ENCODE data around the gene PRM3. TPM values are rescaled to one million over a fixed set of nuclear protein-coding genes. Genes with fewer than 3 reads are reported as not detected.

The PRM3 gene
- total and polyA plus RNA-seq, 2 donors (not counting 1 experiment from before 2014, with no cell fraction given), result not detected

DNA sequence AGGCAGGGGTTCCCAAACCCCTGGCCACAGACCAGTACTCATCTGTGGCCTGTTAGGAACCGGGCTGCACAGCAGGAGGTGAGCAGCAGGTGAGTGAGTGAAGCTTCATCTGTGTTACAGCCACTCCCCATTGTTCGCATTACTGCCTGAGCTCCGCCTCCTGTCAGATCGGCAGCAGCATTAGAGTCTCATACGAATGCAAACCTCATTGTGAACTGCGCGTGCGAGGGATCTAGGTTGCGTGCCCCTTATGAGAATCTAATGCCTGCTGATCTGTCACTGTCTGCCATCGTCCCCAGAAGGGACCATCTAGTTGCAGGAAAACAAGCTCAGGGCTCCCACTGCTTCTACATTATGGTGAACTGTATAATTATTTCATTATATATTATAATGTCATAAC, 46.7 kb upstream of the PRM3 start:
- Histone ChIP-seq H3K9ac (ENCODE audit: insufficient read depth, low read length) (no peak overlapping the region), H3K27me3 (ENCODE audit: control insufficient read depth, insufficient read depth, low read length) (no peaks in the 10 kb centered on the region), H3K9me3 (ENCODE audit: control insufficient read depth, insufficient read depth, low read depth, low read length) (no peaks in the 10 kb centered on the region), H3K36me3 (ENCODE audit: control insufficient read depth, insufficient read depth, low read length) (no peaks in the 10 kb centered on the region), H3K27ac (ENCODE audit: insufficient read depth, low read length) (no peak overlapping the region), H3K4me3 (replicated peaks in 1 of 4; ENCODE audit: control extremely low read depth in 1 of 4, insufficient read depth in 1 of 4, low read depth in 3 of 4, low read length in 4 of 4) (no peak overlapping the region), H3K4me2 (ENCODE audit: extremely low read depth, insufficient read depth, low read length) (no peak overlapping the region), H3K4me1 (ENCODE audit: control insufficient read depth, extremely low read depth, insufficient read depth, low read length) (no peaks in the 10 kb centered on the region), H2AFZ (ENCODE audit: low read length) (no peak overlapping the region), H4K20me1 (ENCODE audit: control insufficient read depth, extremely low read depth, insufficient read depth, low read length) (no peaks in the 10 kb centered on the region), H3K79me2 (ENCODE audit: control insufficient read depth, insufficient read depth, low read length) (no peaks in the 10 kb centered on the region)
- TF ChIP-seq EZH2 (IDR thresholded peaks at IDR 0.05; ENCODE audit: low read length, missing control alignments), result no peak
- DNase-seq (ENCODE audit: low read depth in 2 of 2), result no peak

DNA sequence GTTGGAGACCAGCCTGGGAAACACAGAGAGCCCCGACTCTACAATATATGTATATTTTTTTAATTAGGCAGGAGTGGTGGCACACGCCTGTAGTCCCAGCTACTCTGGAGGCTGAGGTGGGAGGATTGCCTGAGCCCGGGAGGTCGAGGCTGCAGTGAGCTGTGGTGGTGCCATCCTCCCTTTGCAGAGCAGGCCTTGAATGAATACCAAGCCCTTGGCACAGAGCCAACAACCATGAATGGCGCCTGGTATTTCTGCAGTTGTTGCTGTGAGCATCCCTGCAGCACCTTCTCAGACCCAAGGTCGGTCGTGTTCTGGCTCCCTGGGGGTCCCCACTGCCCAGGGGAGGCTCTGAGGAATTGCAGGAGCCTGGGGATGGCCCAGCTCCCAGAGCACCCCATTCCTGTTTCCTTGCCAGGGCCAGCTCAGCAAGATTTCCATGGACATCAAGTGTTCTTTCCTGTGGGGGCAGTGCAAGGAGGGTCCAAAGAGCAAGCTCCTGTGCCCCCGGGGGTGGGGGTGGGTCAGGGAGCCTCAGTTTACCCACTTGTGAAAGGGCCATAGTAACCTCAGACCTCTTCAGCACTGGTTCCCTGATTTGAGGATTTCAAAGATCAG, 46.2 kb upstream of the PRM3 start:
- DNase-seq (ENCODE audit: low read depth in 2 of 2), result no peak
- Histone ChIP-seq H3K4me1 (ENCODE audit: control insufficient read depth, extremely low read depth, insufficient read depth, low read length) (no peaks in the 10 kb centered on the region), H3K4me2 (ENCODE audit: extremely low read depth, insufficient read depth, low read length) (no peak overlapping the region), H3K4me3 (replicated peaks in 1 of 4; ENCODE audit: control extremely low read depth in 1 of 4, insufficient read depth in 1 of 4, low read depth in 3 of 4, low read length in 4 of 4) (no peak overlapping the region), H2AFZ (ENCODE audit: low read length) (no peak overlapping the region), H3K27ac (ENCODE audit: insufficient read depth, low read length) (no peak overlapping the region), H3K36me3 (ENCODE audit: control insufficient read depth, insufficient read depth, low read length) (no peaks in the 10 kb centered on the region), H3K9ac (ENCODE audit: insufficient read depth, low read length) (no peak overlapping the region), H4K20me1 (ENCODE audit: control insufficient read depth, extremely low read depth, insufficient read depth, low read length) (no peaks in the 10 kb centered on the region), H3K9me3 (ENCODE audit: control insufficient read depth, insufficient read depth, low read depth, low read length) (no peaks in the 10 kb centered on the region), H3K27me3 (ENCODE audit: control insufficient read depth, insufficient read depth, low read length) (no peaks in the 10 kb centered on the region), H3K79me2 (ENCODE audit: control insufficient read depth, insufficient read depth, low read length) (no peaks in the 10 kb centered on the region)
- no peak for TF ChIP-seq EZH2 (IDR thresholded peaks at IDR 0.05; ENCODE audit: low read length, missing control alignments)
- TF ChIP-seq, protein P1, sequence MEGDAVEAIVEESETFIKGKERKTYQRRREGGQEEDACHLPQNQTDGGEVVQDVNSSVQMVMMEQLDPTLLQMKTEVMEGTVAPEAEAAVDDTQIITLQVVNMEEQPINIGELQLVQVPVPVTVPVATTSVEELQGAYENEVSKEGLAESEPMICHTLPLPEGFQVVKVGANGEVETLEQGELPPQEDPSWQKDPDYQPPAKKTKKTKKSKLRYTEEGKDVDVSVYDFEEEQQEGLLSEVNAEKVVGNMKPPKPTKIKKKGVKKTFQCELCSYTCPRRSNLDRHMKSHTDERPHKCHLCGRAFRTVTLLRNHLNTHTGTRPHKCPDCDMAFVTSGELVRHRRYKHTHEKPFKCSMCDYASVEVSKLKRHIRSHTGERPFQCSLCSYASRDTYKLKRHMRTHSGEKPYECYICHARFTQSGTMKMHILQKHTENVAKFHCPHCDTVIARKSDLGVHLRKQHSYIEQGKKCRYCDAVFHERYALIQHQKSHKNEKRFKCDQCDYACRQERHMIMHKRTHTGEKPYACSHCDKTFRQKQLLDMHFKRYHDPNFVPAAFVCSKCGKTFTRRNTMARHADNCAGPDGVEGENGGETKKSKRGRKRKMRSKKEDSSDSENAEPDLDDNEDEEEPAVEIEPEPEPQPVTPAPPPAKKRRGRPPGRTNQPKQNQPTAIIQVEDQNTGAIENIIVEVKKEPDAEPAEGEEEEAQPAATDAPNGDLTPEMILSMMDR (conservative IDR thresholded peaks at IDR 0.05 in 1 of 2, IDR thresholded peaks at IDR 0.05 in 1 of 2; ENCODE audit: low read depth in 1 of 2, low read length in 2 of 2), result no peak

DNA sequence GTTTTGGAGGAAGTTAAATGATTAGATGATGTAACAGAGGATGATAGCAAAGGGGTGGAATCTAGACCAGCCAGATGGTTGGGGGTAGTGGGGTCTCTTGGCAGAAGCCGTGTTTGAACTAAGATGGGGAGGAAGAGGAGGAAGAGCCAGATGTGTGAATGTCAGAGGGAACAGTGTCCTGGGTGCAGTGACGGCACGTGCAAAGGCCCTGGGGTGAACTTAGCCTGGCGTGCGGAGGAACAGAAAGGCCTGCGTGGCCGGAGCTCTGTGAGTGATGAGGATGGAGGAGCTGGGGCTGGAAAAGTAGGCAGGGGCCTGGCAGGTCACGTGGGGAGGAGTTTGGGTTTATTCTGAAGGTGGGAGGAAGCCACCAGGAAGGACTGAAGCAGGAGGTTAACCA, 45.4 kb upstream of the PRM3 start:
- Histone ChIP-seq H3K4me1 (ENCODE audit: control insufficient read depth, extremely low read depth, insufficient read depth, low read length) (no peaks in the 10 kb centered on the region), H3K36me3 (ENCODE audit: control insufficient read depth, insufficient read depth, low read length) (no peaks in the 10 kb centered on the region), H3K4me2 (ENCODE audit: extremely low read depth, insufficient read depth, low read length) (no peak overlapping the region), H3K9ac (ENCODE audit: insufficient read depth, low read length) (no peak overlapping the region), H3K9me3 (ENCODE audit: control insufficient read depth, insufficient read depth, low read depth, low read length) (no peaks in the 10 kb centered on the region), H3K27ac (ENCODE audit: insufficient read depth, low read length) (no peak overlapping the region), H4K20me1 (ENCODE audit: control insufficient read depth, extremely low read depth, insufficient read depth, low read length) (no peaks in the 10 kb centered on the region), H3K79me2 (ENCODE audit: control insufficient read depth, insufficient read depth, low read length) (no peaks in the 10 kb centered on the region), H3K4me3 (replicated peaks in 1 of 4; ENCODE audit: control extremely low read depth in 1 of 4, insufficient read depth in 1 of 4, low read depth in 3 of 4, low read length in 4 of 4) (no peak overlapping the region), H3K27me3 (ENCODE audit: control insufficient read depth, insufficient read depth, low read length) (no peaks in the 10 kb centered on the region), H2AFZ (ENCODE audit: low read length) (no peak overlapping the region)
- TF ChIP-seq EZH2 (IDR thresholded peaks at IDR 0.05; ENCODE audit: low read length, missing control alignments), result no peak
- TF ChIP-seq, protein P1 (conservative IDR thresholded peaks at IDR 0.05 in 1 of 2, IDR thresholded peaks at IDR 0.05 in 1 of 2; ENCODE audit: low read depth in 1 of 2, low read length in 2 of 2), result no peak
- no peak for DNase-seq (ENCODE audit: low read depth in 2 of 2)
